ENCODE results near the gene GRN.
"Not testable (repeated sequence)": the region's sequence is repeated elsewhere in the genome, so short reads cannot be mapped to it uniquely, and the experiment has no call there.

GRN gene

DNA sequence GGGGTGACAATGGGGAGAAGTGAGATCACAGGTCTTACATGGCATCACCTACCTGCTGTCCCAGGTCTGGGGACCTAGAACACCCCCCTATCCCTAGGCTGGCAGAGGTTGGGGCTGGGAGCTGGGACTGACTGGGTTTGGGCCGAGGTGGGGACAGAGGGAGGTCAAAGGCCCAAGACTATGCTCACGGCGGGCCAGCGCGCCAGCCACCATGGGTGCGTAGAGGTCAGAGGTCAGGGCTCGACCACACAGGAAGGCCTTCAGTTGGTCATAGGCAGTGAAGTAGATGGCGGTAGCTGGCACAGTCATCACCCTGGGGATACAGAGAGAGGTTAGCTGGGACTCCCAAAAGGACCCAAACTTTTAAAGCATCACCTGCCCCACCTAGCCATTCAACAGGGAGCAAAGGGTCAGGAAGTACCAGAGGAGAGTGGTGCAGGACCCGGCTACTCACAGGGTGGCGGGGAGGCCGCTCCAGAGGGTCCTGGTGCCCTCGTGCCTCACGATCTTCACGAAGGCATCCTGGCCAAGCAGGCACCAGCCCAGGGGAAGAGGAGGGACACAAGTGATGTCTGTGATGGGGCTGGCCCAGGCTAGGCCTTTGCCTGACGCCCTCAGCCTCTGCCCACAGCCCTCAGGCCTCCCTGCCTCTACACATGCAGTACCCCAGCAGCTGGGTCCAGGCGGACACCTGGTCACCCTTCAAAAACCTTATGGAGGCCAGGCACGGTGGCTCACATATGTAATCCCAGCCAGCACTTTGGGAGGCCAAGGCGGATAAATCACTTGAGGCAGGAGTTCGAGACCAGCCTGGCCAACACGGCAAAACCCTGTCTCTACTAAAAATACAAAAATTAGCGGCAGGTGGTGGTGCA lies 23.6 kb upstream of the GRN start:
- no peak for DNase-seq

DNA sequence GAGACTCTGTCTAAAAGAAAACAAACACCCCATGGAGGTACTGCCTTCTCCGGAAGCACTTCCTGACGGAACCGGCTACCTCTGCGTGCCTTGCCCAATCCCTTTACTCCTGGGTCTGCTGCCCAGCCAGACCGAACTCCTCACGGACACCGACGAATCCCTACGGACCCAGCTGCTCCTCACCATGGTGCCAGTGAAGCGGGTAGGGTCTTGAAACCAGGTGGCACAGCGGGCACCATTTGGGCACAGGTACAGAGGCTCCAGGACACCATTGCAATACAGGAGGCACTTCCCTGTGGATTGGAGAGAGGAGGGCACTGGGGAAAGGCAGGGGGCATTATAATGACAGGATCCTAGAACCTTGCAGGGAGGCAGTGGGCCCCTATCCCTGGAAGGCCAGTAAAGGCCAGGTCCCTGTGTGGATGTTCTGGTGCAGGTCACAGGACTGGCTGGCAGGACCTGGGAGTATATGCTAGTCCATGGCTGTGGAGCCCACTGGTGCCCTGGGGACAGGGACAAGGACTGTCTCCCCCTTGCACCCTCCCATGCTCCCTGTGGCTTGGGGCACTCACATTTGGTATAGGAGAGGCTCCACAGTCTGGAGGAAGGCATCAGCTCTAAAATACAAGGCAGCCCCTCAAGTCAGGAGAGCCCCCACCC lies 22.7 kb upstream of the GRN start:
- DNase-seq = no peak

DNA sequence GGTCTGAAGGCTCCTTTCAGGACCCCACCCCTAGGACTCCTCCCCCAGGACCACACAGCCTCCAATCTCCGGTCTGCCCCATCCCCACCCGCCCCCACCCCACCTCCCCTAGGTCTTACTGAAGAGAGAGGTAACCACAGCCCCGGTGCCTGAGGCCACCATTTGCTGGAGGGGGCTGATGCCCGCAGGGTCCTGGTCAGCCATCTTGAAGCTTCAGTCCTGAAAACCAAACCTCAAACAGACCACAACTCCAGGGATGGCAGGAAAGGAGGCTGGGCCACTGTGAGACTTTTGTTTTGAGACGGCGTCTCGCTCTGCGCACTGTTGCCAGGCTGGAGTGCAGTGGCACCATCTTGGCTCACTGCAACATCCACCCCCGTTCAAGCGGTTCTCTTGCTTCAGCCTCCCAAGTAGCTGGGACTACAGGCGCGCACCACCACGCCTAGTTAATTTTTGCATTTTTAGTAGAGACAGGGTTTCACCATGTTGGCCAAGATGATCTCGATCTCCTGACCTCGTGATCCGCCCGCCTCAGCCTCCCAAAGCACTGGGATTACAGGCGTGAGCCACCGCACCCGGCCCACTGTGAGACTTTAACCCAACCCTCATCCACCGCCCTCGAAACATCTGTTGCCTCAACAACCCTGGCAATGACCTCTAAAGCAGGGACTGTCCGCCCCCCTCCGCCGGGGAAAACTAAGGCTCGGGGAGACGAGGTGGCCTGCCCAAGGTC lies 21.6 kb upstream of the GRN start:
- DNase-seq = no peak

- no peak for DNase-seq
These were observed 21.0 kb upstream of the GRN start for GRCh38 chr17:44324092-44324570.

DNA sequence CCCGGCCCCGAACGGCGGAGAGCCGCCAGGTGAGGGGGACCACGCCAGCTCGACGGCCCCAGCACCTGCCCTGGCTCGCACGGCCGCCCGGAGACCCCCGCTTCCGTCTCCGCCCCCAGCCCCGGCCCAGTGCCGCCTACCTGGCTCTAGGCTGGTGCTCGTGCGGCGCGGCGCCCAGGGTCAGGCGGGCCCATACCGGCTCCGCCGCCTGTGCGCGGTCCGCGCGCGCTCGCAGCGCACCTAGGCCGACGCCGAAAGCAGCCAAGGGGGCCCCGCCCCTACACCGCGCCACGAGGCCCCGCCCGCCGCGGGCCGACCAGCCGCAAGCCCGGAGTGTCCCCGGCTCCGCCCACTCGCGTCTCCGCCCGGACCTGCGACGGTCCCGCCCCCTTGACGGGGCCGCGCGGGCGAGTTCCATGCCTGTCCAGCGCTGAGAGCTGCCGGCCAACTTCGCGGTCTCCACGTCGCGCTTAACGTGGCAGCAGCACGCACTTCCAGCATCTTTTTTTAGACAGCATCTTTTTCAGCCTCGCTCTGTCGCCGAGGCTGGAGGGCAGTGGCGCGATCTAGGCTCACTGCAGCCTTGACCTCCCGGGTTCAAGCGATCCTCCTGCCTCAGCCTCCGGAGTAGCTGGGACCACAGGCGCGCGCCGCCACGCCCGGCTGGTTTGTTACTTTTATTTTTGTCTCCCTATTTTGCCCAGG lies 20.4 kb upstream of the GRN start, which contains the start of gene SLC25A39:
SLC25A39 (minus strand) TSS at position 253 of the 705 bp plus-strand sequence. CDS start 1,261 bp downstream, outside the sequence.
- peak; percentile 94 for DNase-seq

DNA sequence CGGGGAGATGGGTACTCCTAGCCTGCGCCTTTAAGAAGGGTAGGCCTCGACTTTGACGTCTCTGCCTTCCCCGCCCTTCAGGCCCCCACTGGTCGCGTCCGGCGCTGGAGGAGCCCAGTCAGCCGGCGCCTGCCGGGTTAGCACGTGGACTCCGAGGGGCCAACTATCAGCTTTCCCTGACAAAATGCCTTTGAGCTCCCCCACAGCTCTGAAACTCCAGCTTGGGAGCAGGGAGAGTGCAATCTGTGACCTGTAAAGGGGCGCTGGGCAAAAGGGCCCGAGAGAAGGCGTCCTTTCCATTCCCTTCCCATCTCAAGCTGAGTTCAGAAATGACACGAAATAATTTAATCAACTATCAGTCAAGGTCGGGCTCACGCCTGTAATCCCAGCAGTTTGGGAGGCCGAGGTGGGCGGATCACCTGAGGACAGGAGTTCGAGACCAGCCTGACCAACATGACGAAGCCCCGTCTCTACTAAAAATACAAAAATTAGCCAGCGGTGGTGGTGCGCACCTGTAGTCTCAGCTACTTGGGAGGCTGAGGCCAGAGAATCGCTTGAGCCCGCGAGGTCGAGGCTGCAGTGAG lies 18.1 kb upstream of the GRN start:
- DNase-seq = peak; percentile 94

- no peak for DNase-seq
These were observed 17.2 kb upstream of the GRN start for GRCh38 chr17:44327715-44328449.

- not testable (repeated sequence) for DNase-seq
These were observed 15.6 kb upstream of the GRN start for GRCh38 chr17:44329516-44329915.

GRCh38 chr17:44330263-44330662 lies 14.8 kb upstream of the GRN start:
- DNase-seq = not testable (repeated sequence)

GRCh38 chr17:44331249-44331760 lies 13.8 kb upstream of the GRN start:
- peak; percentile 79 for DNase-seq

DNA sequence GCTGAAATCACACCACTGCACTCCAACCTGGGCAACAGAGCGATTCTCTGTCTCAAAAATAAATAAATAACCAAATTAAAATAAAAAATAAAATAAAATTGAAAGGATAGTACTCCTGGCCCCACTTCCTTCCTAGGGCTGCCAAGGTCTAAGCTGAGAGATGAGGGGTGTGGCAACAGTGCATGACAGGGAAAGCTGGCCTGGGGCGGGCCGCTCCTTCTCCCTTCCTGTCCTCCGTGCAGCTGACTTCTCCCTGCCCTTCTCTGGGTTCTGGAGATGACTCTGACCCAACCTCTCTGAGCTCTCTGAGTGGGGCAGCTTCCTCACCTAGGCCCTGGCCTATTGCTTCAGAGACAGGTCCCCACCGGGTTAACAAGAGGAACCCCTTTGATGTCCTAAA lies 11.7 kb upstream of the GRN start:
- DNase-seq = no peak

- no peak for DNase-seq
These were observed 10.8 kb upstream of the GRN start for GRCh38 chr17:44334315-44334714.

- no peak for DNase-seq
These were observed 10.4 kb upstream of the GRN start for GRCh38 chr17:44334727-44335126.

DNA sequence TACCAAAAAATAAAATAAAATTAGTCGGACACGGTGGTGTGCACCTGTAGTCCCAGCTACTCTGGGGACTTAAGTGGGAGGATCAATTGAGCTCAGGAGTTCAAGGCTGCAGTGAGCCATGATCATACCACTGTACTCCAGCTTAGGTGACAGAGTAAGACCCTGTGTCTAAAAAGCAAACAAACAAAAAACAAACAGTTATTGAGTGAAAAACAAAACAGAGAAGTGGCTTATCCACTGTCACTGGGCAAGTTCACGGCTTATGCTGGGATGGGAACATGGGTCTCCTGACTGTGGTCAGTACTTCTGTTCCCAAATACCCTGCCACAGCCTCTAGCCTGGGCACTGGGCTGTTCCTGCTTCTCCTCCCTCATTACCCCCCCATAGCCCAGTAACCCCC lies 9.5 kb upstream of the GRN start:
- no peak for DNase-seq

- no peak for DNase-seq
These were observed 9.1 kb upstream of the GRN start for GRCh38 chr17:44335968-44336367.

DNA sequence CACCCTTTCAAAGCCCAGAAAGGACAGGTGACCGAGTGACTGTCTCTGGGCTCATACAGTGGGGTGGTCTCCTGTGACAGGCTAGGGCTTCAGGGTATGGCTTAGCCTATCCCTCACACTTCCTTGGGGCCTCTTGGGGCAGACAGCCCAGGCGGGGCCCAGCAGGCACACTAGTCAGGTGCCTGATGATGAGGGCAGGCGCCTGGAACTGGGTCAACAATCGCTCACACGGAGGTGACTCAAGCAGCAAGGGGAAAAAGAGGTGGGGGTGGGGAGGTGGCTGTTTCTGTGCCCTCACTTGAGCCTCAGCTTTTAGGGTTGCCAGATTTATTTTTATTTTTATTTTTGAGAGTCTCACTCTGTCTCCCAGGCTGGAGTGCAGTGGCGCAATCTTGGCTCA lies 6.4 kb upstream of the GRN start:
- DNase-seq = no peak

DNA sequence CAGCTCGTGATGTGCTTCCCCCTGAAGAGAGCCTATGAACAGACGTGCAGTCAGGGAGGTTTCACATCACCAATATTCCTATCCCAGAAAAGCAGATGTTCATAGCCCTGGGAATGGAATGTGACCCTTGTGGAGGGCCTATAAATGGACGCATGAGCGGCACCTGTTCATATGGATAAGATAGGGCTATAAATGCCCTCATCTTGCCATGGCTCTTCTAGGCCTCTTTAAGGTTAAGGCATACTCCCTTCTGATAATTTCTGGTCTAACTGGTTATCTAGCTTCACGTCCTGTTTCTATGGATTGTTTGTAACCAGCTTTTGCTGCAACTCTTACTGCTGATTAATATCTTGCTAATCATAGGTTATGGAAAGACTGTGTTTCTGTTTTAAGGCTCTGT lies 4.5 kb upstream of the GRN start:
- not testable (repeated sequence) for DNase-seq

GRCh38 chr17:44343510-44344209 lies 1.4 kb upstream of the GRN start:
- no peak for DNase-seq

DNA sequence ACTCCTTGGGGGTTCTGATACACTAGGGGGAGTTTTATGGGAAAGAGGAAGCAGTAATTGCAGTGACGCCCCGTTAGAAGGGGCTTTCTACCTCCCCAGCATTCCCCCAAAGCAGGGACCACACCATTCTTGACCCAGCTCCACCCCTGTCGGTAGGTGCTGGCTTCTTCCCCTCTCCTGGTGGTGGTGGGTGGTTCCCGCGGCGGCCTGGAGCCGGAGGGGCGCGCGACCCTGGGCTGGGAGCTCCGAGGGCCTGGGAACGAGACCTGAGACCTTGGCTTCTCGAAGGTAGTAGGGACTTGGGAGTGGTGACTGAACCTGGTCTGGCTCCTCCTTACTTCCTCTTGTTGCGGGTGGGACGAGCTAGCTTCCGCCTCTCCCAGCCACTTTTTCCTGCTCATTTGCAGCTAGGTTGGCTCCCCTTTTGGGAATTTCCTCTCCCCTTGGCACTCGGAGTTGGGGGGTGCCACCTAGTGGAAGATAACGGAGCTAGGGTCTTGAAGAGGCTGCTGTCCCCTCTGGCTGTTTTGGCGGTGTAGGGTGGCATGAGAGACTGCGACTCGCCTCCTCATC lies 438 bp downstream of the GRN start:
- DNase-seq = peak; percentile 59

Measured in stimulated activated CD4-positive, alpha-beta T cell treated with anti-CD3 and anti-CD28 coated beads, Interleukin-4, amount 100 ng/mL, for 24 hours (primary cell).